ENCODE data around the gene PIP5K1A.

PIP5K1A gene

DNA sequence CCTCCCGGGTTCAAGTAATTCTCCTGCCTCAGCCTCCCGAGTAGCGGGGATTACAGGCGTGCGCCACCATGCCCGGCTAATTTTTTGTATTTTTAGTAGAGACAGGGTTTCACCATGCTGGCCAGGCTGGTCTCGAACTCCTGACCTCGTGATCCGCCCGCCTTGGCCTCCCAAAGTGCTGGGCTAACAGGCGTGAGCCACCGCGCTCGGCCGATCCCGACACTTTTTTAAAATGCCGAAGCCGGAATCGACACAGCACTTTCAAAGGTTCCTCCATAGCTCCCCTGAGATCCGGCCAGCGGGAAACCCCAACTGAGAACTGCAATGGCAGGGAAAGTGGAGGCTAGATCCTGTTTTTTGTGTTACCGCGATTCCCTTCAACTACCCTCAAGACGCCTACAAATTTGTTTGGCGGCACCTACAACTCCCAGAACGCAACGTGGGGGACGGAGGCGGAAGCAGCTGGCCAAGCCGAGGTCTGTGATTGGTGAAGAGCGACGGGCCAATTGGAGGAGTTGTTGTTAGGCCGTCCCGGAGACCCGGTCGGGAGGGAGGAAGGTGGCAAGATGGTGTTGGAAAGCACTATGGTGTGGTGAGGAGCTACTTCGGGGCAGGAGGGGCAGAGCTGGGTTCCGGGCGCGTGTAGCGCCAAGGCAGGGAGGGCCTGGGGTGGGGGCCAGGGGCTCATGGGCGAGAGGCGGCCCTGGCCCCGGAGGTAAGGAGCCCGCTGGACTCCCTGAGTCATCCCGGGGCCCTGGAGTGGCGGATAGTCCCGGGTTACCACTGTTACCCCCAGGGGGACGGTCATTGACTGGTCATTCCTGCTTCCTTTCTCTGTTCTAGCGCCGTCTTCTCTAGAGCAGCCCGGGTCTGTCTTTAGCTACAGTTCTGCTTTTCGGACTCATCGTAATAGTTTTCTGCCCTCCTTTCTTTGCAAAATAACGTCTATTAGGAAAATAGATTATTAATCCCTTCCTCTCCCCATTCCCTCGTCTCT lies 56.2 kb downstream of the PIP5K1A start, which contains the start of gene PSMD4:
TSS of gene PSMD4 (plus strand) at position 518 of the 997 bp plus-strand sequence. CDS start at position 567, 49 bp downstream.
- peak within 1 kb of the TSS; percentile 89 for H3K4me3 ChIP-seq (ENCODE audit: low read depth, low read length, poor library complexity, severe bottlenecking)
- H3K79me2 ChIP-seq (ENCODE audit: insufficient read depth, low read length) = peaks cover 42% of the 10 kb centered on the region
- H3K4me1 ChIP-seq (ENCODE audit: insufficient read depth, low read length, severe bottlenecking) = peaks cover 7% of the 10 kb centered on the region
- H3K9ac ChIP-seq (ENCODE audit: low read length) = peak within 1 kb of the TSS; percentile 88
- H2AFZ ChIP-seq (ENCODE audit: low read length) = no peak within 1 kb of the TSS
- H3K27me3 ChIP-seq (ENCODE audit: insufficient read depth, low read length) = no peaks in the 10 kb centered on the region
- H3K27ac ChIP-seq (ENCODE audit: low read depth, low read length, poor library complexity, severe bottlenecking) = peak within 1 kb of the TSS; percentile 42
- H3K4me2 ChIP-seq (ENCODE audit: low read length) = peak within 1 kb of the TSS; percentile 98
- H4K20me1 ChIP-seq (ENCODE audit: insufficient read depth, low read length) = no peaks in the 10 kb centered on the region
- TF ChIP-seq EZH2 (IDR thresholded peaks at IDR 0.05; ENCODE audit: borderline replicate concordance, low read length) = no peak
- TF ChIP-seq, protein P1, sequence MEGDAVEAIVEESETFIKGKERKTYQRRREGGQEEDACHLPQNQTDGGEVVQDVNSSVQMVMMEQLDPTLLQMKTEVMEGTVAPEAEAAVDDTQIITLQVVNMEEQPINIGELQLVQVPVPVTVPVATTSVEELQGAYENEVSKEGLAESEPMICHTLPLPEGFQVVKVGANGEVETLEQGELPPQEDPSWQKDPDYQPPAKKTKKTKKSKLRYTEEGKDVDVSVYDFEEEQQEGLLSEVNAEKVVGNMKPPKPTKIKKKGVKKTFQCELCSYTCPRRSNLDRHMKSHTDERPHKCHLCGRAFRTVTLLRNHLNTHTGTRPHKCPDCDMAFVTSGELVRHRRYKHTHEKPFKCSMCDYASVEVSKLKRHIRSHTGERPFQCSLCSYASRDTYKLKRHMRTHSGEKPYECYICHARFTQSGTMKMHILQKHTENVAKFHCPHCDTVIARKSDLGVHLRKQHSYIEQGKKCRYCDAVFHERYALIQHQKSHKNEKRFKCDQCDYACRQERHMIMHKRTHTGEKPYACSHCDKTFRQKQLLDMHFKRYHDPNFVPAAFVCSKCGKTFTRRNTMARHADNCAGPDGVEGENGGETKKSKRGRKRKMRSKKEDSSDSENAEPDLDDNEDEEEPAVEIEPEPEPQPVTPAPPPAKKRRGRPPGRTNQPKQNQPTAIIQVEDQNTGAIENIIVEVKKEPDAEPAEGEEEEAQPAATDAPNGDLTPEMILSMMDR (IDR thresholded peaks at IDR 0.05; ENCODE audit: low read length) = no peak
- H3K36me3 ChIP-seq (ENCODE audit: insufficient read depth, low read length) = peaks cover 19% of the 10 kb centered on the region
- no peaks in the 10 kb centered on the region; the same call in 1 of the 2 replicates for H3F3A ChIP-seq (ENCODE audit: insufficient read depth, low read length)
- H3K9me2 ChIP-seq (ENCODE audit: low read depth, low read length) = no peaks in the 10 kb centered on the region
- H3K9me3 ChIP-seq (ENCODE audit: low read length) = no peaks in the 10 kb centered on the region

- no peaks in the 10 kb centered on the region for H3K9me3 ChIP-seq (ENCODE audit: low read length)
- peaks cover 44% of the 10 kb centered on the region for H3K79me2 ChIP-seq (ENCODE audit: insufficient read depth, low read length)
- H4K20me1 ChIP-seq (ENCODE audit: insufficient read depth, low read length) = no peaks in the 10 kb centered on the region
- H3K9ac ChIP-seq (ENCODE audit: low read length) = peak overlapping the region; percentile 88
- H3K9me2 ChIP-seq (ENCODE audit: low read depth, low read length) = no peaks in the 10 kb centered on the region
- peak overlapping the region; percentile 42 for H3K27ac ChIP-seq (ENCODE audit: low read depth, low read length, poor library complexity, severe bottlenecking)
- no peak overlapping the region for H2AFZ ChIP-seq (ENCODE audit: low read length)
- H3K4me2 ChIP-seq (ENCODE audit: low read length) = peak overlapping the region; percentile 98
- TF ChIP-seq, protein P1 (IDR thresholded peaks at IDR 0.05; ENCODE audit: low read length) = no peak
- TF ChIP-seq EZH2 (IDR thresholded peaks at IDR 0.05; ENCODE audit: borderline replicate concordance, low read length) = no peak
- 0 out of 2 replicates have a peak, but pooled peaks cover 10% of the 10 kb centered on the region for H3K36me3 ChIP-seq (ENCODE audit: insufficient read depth, low read length)
- H3K27me3 ChIP-seq (ENCODE audit: insufficient read depth, low read length) = no peaks in the 10 kb centered on the region
- H3F3A ChIP-seq (ENCODE audit: insufficient read depth, low read length) = no peaks in the 10 kb centered on the region; the same call in 1 of the 2 replicates
- H3K4me3 ChIP-seq (ENCODE audit: low read depth, low read length, poor library complexity, severe bottlenecking) = peak overlapping the region; percentile 89
- H3K4me1 ChIP-seq (ENCODE audit: insufficient read depth, low read length, severe bottlenecking) = peaks cover 7% of the 10 kb centered on the region
Observed at GRCh38 chr1:151255381-151255780, 57.0 kb downstream of the PIP5K1A start.

- H3K27ac ChIP-seq (ENCODE audit: low read depth, low read length, poor library complexity, severe bottlenecking) = no peak overlapping the region
Observed at GRCh38 chr1:151259351-151259750, 61.0 kb downstream of the PIP5K1A start.

More at GRCh38 chr1:151259351-151259750, 61.0 kb downstream of the PIP5K1A start:
- Histone ChIP-seq H4K20me1 (ENCODE audit: insufficient read depth, low read length) (no peaks in the 10 kb centered on the region), H3K9me2 (ENCODE audit: low read depth, low read length) (no peaks in the 10 kb centered on the region), H3K9me3 (ENCODE audit: low read length) (no peaks in the 10 kb centered on the region), H3K79me2 (ENCODE audit: insufficient read depth, low read length) (peaks cover 44% of the 10 kb centered on the region), H3K4me1 (ENCODE audit: insufficient read depth, low read length, severe bottlenecking) (peaks cover 7% of the 10 kb centered on the region), H3K4me3 (ENCODE audit: low read depth, low read length, poor library complexity, severe bottlenecking) (no peak overlapping the region), H3K4me2 (ENCODE audit: low read length) (no peak overlapping the region), H3K36me3 (ENCODE audit: insufficient read depth, low read length) (peaks cover 32% of the 10 kb centered on the region), H3F3A (ENCODE audit: insufficient read depth, low read length) (no peaks in the 10 kb centered on the region), H3K9ac (ENCODE audit: low read length) (no peak overlapping the region), H2AFZ (ENCODE audit: low read length) (no peak overlapping the region), H3K27me3 (ENCODE audit: insufficient read depth, low read length) (no peaks in the 10 kb centered on the region)
- TF ChIP-seq EZH2 (IDR thresholded peaks at IDR 0.05; ENCODE audit: borderline replicate concordance, low read length) = no peak
- TF ChIP-seq, protein P1 (IDR thresholded peaks at IDR 0.05; ENCODE audit: low read length) = no peak
